Neural cell (in vitro differentiated cells): ENCODE data around the gene DAPK2.

Experiments
- EP300 ChIP-seq: fragments of 450-650 bp; conservative IDR thresholded peaks from 2 replicates; pipeline ENCODE4 v1.6.1; 2014; ENCODE audit warnings: antibody characterized with exemption, mild to moderate bottlenecking, moderate library complexity; ENCODE audit not compliant: poor library complexity, severe bottlenecking
- EZH2 ChIP-seq: fragments of 200-600, 300-800 bp; shearing (Covaris generic), sonication (generic); IDR thresholded peaks from 2 replicates; pipeline ENCODE4 v1.6.1; 2014; ENCODE audit warnings: antibody characterized with exemption, low read length, borderline replicate concordance, mild to moderate bottlenecking; ENCODE audit not compliant: insufficient read depth, poor library complexity, severe bottlenecking
- POLR2AphosphoS5 ChIP-seq: IDR thresholded peaks from 2 replicates; pipeline ENCODE4 v1.6.1; 2012
- SMC3 ChIP-seq: fragments of 450-650 bp; conservative IDR thresholded peaks from 2 replicates; pipeline ENCODE4 v1.6.1; 2014; ENCODE audit warnings: antibody characterized with exemption, mild to moderate bottlenecking, moderate library complexity; ENCODE audit not compliant: poor library complexity
- TF ChIP-seq, protein P1 (sequence below): fragments of 450-650 bp; IDR thresholded peaks from 2 replicates; pipeline ENCODE4 v1.5.1; 2014; ENCODE audit warnings: antibody characterized with exemption, mild to moderate bottlenecking, moderate library complexity; ENCODE audit not compliant: poor library complexity, severe bottlenecking
- TF ChIP-seq, protein P2 (sequence below): IDR thresholded peaks from 2 replicates; pipeline ENCODE4 v1.6.1; 2012; ENCODE audit warnings: borderline replicate concordance

DNA sequence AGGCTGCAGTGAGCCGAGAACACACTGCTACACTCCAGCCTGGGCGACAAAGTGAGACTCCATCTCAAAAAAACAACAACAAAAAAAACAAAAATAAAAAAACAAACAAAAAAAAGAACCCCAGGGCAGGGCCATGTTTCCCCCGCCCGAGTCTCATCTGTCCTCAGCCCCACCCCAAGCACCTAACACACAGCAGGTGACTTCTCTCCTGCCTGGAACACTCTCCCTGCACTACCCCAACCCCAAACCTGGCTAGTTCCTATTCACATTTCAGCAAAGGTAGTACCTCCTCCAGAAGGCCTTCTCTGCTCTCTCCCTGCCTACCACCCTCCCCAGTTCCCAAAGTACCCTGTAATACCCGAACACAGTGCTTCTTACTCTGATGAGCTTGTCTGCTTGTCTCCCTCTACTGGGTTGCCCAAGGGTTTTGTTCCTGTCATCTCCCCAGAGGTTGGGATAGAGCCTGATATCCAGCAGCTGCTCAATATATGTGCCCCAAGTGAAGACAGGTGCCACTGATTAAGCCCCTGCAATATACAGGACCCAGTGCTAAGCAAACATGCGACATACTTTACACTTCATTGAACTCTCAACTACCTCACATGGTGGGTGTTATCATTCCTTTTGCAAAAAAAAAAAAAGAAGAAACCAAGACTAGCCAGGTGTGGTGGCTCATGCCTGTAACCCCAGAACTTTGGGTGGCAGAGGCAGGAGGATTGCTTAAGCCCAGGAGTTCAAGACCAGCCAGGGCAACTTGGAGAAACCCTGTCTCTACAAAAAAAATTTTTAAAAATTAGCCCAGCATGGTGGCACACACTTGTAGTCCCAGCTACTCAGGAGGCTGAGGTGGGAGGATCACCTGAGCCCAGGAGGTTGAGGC is 103.6 kb downstream of the DAPK2 start:
- no peak for TF ChIP-seq EP300
- TF ChIP-seq, protein P1, sequence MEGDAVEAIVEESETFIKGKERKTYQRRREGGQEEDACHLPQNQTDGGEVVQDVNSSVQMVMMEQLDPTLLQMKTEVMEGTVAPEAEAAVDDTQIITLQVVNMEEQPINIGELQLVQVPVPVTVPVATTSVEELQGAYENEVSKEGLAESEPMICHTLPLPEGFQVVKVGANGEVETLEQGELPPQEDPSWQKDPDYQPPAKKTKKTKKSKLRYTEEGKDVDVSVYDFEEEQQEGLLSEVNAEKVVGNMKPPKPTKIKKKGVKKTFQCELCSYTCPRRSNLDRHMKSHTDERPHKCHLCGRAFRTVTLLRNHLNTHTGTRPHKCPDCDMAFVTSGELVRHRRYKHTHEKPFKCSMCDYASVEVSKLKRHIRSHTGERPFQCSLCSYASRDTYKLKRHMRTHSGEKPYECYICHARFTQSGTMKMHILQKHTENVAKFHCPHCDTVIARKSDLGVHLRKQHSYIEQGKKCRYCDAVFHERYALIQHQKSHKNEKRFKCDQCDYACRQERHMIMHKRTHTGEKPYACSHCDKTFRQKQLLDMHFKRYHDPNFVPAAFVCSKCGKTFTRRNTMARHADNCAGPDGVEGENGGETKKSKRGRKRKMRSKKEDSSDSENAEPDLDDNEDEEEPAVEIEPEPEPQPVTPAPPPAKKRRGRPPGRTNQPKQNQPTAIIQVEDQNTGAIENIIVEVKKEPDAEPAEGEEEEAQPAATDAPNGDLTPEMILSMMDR: no peak
- TF ChIP-seq POLR2AphosphoS5: no peak
- no peak for TF ChIP-seq EZH2
- TF ChIP-seq, protein P2, sequence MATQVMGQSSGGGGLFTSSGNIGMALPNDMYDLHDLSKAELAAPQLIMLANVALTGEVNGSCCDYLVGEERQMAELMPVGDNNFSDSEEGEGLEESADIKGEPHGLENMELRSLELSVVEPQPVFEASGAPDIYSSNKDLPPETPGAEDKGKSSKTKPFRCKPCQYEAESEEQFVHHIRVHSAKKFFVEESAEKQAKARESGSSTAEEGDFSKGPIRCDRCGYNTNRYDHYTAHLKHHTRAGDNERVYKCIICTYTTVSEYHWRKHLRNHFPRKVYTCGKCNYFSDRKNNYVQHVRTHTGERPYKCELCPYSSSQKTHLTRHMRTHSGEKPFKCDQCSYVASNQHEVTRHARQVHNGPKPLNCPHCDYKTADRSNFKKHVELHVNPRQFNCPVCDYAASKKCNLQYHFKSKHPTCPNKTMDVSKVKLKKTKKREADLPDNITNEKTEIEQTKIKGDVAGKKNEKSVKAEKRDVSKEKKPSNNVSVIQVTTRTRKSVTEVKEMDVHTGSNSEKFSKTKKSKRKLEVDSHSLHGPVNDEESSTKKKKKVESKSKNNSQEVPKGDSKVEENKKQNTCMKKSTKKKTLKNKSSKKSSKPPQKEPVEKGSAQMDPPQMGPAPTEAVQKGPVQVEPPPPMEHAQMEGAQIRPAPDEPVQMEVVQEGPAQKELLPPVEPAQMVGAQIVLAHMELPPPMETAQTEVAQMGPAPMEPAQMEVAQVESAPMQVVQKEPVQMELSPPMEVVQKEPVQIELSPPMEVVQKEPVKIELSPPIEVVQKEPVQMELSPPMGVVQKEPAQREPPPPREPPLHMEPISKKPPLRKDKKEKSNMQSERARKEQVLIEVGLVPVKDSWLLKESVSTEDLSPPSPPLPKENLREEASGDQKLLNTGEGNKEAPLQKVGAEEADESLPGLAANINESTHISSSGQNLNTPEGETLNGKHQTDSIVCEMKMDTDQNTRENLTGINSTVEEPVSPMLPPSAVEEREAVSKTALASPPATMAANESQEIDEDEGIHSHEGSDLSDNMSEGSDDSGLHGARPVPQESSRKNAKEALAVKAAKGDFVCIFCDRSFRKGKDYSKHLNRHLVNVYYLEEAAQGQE: no peak
- TF ChIP-seq SMC3: no peak
